HG03139 (cell line): ENCODE measurements around the gene JUND.
A peak's percentile ranks its signal among the peaks of the same experiment; 100 is the strongest.

Source experiments
- ATAC-seq: cut with Tn5 transposase; IDR thresholded peaks from one replicate; pipeline ENCODE4 v1.9.1; 2021; ENCODE audit not compliant: unreplicated experiment

JUND gene

GRCh38 chr19:18291019-18291524 lies 9.7 kb upstream of the JUND start:
- ATAC-seq = no peak

- no peak for ATAC-seq
Measured at GRCh38 chr19:18290302-18291018, 9.0 kb upstream of the JUND start.

- ATAC-seq = no peak
Measured at GRCh38 chr19:18289471-18290301, 8.3 kb upstream of the JUND start.

- no peak for ATAC-seq
Measured at GRCh38 chr19:18287836-18288772, 6.7 kb upstream of the JUND start.

- ATAC-seq = no peak
Measured at GRCh38 chr19:18286973-18287635, 5.7 kb upstream of the JUND start.

GRCh38 chr19:18284712-18285360 lies 3.4 kb upstream of the JUND start:
- no peak for ATAC-seq

GRCh38 chr19:18283338-18283737 lies 1.9 kb upstream of the JUND start:
- ATAC-seq = no peak

GRCh38 chr19:18282788-18283141 lies 1.3 kb upstream of the JUND start:
- no peak for ATAC-seq

- ATAC-seq = no peak
Measured at GRCh38 chr19:18282021-18282787, 782 bp upstream of the JUND start.

GRCh38 chr19:18280247-18281081 lies 958 bp downstream of the JUND start:
- peak; percentile 12 for ATAC-seq

GRCh38 chr19:18279516-18280246 lies 1.7 kb downstream of the JUND start:
- no peak for ATAC-seq

GRCh38 chr19:18279266-18279515 lies 2.2 kb downstream of the JUND start:
- no peak for ATAC-seq

GRCh38 chr19:18278521-18279265 lies 2.7 kb downstream of the JUND start:
- no peak for ATAC-seq

- ATAC-seq = no peak
Measured at GRCh38 chr19:18274781-18275356, 6.6 kb downstream of the JUND start.

GRCh38 chr19:18274219-18274780 lies 7.1 kb downstream of the JUND start, which contains the start of gene IQCN:
Gene IQCN (minus strand): TSS chr19:18274452. CDS start chr19:18269478, 4,974 bp downstream.
- no peak for ATAC-seq

GRCh38 chr19:18273561-18274218 lies 7.7 kb downstream of the JUND start:
- no peak for ATAC-seq
